ENCODE data around the gene TNNC2.

DNA sequence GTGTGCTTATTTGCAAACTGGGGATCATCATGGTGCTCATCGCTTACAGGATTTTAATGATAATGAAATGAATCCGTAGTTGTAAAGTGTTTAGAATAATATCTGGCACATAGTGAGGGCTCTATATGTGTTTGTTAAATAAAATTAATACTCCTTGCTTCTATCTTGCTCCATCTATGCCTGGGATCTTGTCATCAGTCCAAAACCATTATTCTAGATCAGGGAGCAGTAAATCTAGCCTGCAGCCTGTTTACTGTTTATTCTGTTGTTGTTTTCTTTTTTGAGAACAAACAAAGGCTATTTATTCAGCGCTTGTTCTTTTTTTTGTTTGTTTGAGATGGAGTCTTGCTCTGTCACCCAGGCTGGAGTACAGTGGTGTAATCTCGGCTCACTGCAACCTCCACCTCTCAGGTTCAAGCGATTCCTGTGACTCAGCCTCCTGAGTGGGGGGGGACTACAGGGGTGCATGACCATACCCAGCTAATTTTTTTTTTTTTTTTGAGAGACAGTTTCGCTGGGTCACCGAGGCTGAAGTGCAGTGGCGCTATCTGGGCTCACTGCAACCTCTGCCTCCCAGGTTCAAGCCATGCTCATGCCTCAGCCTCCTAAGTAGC, 22.0 kb upstream of the TNNC2 start:
- TF ChIP-seq, protein P1, sequence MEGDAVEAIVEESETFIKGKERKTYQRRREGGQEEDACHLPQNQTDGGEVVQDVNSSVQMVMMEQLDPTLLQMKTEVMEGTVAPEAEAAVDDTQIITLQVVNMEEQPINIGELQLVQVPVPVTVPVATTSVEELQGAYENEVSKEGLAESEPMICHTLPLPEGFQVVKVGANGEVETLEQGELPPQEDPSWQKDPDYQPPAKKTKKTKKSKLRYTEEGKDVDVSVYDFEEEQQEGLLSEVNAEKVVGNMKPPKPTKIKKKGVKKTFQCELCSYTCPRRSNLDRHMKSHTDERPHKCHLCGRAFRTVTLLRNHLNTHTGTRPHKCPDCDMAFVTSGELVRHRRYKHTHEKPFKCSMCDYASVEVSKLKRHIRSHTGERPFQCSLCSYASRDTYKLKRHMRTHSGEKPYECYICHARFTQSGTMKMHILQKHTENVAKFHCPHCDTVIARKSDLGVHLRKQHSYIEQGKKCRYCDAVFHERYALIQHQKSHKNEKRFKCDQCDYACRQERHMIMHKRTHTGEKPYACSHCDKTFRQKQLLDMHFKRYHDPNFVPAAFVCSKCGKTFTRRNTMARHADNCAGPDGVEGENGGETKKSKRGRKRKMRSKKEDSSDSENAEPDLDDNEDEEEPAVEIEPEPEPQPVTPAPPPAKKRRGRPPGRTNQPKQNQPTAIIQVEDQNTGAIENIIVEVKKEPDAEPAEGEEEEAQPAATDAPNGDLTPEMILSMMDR (IDR thresholded peaks at IDR 0.05 in 4 of 5, conservative IDR thresholded peaks at IDR 0.05 in 1 of 5): no peak
- no peak for TF ChIP-seq POLR2A (IDR thresholded peaks at IDR 0.05)
